T-helper 22 cell (primary cell): ENCODE results near the gene RNASEH1.

Source experiments
- DNase-seq: peaks from one replicate; pipeline ENCODE4 v3.0.0-alpha.2; 2020; ENCODE audit warnings: low read depth

RNASEH1 gene

GRCh38 chr2:3547915-3548314 is 10.2 kb downstream of the RNASEH1 start:
- no peak for DNase-seq

- no peak for DNase-seq
Observed at GRCh38 chr2:3545788-3546478, 12.2 kb downstream of the RNASEH1 start.

- no peak for DNase-seq
Observed at GRCh38 chr2:3543023-3543683, 15.0 kb downstream of the RNASEH1 start.

- no peak for DNase-seq
Observed at GRCh38 chr2:3542107-3542506, 16.0 kb downstream of the RNASEH1 start.

- DNase-seq: no peak
Observed at GRCh38 chr2:3539836-3540235, 18.3 kb downstream of the RNASEH1 start.

GRCh38 chr2:3536682-3537632 is 21.2 kb downstream of the RNASEH1 start:
- DNase-seq: no peak

- no peak for DNase-seq
Observed at GRCh38 chr2:3535794-3536681, 22.1 kb downstream of the RNASEH1 start.

GRCh38 chr2:3535467-3535793 is 22.7 kb downstream of the RNASEH1 start:
- no peak for DNase-seq

- DNase-seq: no peak
Observed at GRCh38 chr2:3534251-3534814, 23.8 kb downstream of the RNASEH1 start.

GRCh38 chr2:3533836-3534235 is 24.3 kb downstream of the RNASEH1 start:
- DNase-seq: no peak

GRCh38 chr2:3532941-3533340 is 25.2 kb downstream of the RNASEH1 start:
- DNase-seq: no peak

- no peak for DNase-seq
Observed at GRCh38 chr2:3529316-3530025, 28.7 kb downstream of the RNASEH1 start.

- no peak for DNase-seq
Observed at GRCh38 chr2:3527886-3528785, 30.0 kb downstream of the RNASEH1 start.

GRCh38 chr2:3526871-3527270 is 31.3 kb downstream of the RNASEH1 start:
- no peak for DNase-seq

GRCh38 chr2:3523551-3524041 is 34.5 kb downstream of the RNASEH1 start:
- no peak for DNase-seq

- no peak for DNase-seq
Observed at GRCh38 chr2:3522961-3523421, 35.1 kb downstream of the RNASEH1 start.

GRCh38 chr2:3520591-3520990 is 37.5 kb downstream of the RNASEH1 start:
- no peak for DNase-seq

GRCh38 chr2:3519255-3520205 is 38.6 kb downstream of the RNASEH1 start, which contains the start of gene ADI1:
Gene ADI1 (minus strand): TSS chr2:3519531. CDS start chr2:3519487, 44 bp downstream.
- peak; percentile 56 for DNase-seq
